Motor neuron (in vitro differentiated cells): ENCODE data around the gene PCMTD2. TPM values are rescaled to one million over a fixed set of nuclear protein-coding genes. Genes with fewer than 3 reads are reported as not detected.

ENCODE experiments used
- ATAC-seq, 8 experiments: fragments of 200-7000 bp; cut with Tn5 transposase; replicated peaks in 6 of 8; 2 replicates each; pipeline ENCODE4 v1.8.0; 2021; ENCODE audit warnings: mild to moderate bottlenecking in 8 of 8, moderate library complexity in 8 of 8
- H3K27ac ChIP-seq, 2 donors: fragments of 250-450 bp; sonication (Bioruptor Pico); 2 replicates each; pipeline ENCODE4 v1.9.0; 2021; ENCODE audit warnings: antibody characterized with exemption in 2 of 2, mild to moderate bottlenecking in 2 of 2, moderate library complexity in 1 of 2
- H3K4me1 ChIP-seq, 2 donors: fragments of 250-450 bp; sonication (Bioruptor Pico); replicated peaks in 1 of 2; 2 replicates each; pipeline ENCODE4 v1.6.1; 2021; ENCODE audit warnings: antibody characterized with exemption in 2 of 2, mild to moderate bottlenecking in 2 of 2, moderate library complexity in 1 of 2
- H3K4me3 ChIP-seq, 5 donors: fragments of 250-450 bp; sonication (Bioruptor Pico); 2 replicates each; pipeline ENCODE4 v1.9.0; 2021; ENCODE audit warnings: antibody characterized with exemption in 5 of 5, mild to moderate bottlenecking in 5 of 5, moderate library complexity in 4 of 5
- WGBS, 10 experiments: fragments of 450-650 bp; shearing (Covaris generic); methylation state at CpG; one replicate each; pipeline ENCODE4 v1.0.0; 2022; 5-methylcytosine and 5-hydroxymethylcytosine counted together
- in situ Hi-C, 9 experiments: fragments of 400-800 bp; cut with MboI; loops; one replicate each; pipeline ENCODE4 v1.15.0; 2021; ENCODE audit warnings: low sequenced_read_pairs in 9 of 9, low pct_unique_long_range_greater_than_20kb in 2 of 9; ENCODE audit not compliant: unreplicated experiment in 9 of 9
- total RNA-seq, 8 experiments: library from RNA; unstranded; fragments of 300-600 nt; gene quantifications; 2 replicates each; pipeline versions ENCODE4 v1.2.3 to v1.2.4, GENCODE V29; 2022

PCMTD2 gene
- 10 to 100 TPM; 24.1 to 68.5 (median 32.7) TPM for total RNA-seq

DNA sequence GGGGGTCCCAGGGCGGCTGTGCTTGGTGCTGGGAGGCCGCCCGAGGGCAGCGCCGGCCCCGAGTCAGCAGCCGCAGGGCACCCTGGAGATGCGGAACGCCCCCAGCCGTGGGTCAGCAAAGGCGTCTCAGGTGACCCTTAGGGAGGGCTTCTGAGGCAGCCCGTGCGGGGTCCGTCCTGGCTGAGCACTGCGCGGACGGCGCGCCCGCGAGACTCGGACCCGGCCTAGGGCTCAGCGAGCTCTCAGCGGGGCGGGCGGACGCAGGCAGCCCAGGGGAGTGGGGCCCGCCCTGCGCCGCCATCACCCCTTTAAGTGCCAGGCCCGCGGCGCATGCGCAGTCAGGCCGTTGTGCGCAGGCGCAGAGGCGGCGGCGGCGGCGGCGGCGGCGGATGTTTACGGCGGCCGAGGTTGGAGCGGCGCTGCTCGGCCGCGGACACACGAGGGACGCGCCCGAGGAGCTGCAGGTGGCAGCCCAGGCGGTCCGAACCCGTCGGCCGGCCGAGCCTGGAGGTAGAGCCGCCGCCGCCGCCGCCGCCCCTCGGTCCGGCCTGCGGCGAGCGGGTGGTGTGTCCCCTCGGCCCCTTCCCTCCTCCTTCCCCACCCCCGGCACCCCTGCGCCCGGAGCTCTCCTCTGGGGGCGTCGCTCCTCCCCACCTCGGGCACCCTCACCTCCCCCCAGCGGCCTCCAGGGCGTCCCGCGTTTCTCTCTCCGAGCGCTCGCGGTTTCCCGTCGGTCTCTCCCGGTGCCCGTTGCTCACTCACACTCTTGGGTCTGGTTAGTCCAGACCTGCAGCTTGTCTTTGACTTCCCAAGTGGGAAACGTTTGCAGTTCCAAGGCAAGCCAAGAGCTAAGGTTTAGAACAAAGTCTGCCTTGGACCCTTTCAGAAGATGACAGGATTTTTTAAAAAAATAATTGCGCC, at the start of gene PCMTD2:
Gene PCMTD2, plus strand, starts transcription at position 388 of the 921 bp plus-strand sequence. CDS start 4,218 bp downstream, outside the sequence.
- peak; percentile 86 to 94 (median 92) for ATAC-seq
- peak within 1 kb of the TSS; percentile 58 to 76 for H3K27ac ChIP-seq
- WGBS, 10 experiments, result 0 to 13% (median 0%) methylated on average over 1 to 2 of the region's 96 CpGs; no CpG with 5 or more reads in 3 of the 10 experiments
- in situ Hi-C loops, result no loop called here
- peak within 1 kb of the TSS; percentile 73 to 91 (median 85) for H3K4me3 ChIP-seq
- peaks cover 8 to 12% of the 10 kb centered on the region in 2 donors for H3K4me1 ChIP-seq

DNA sequence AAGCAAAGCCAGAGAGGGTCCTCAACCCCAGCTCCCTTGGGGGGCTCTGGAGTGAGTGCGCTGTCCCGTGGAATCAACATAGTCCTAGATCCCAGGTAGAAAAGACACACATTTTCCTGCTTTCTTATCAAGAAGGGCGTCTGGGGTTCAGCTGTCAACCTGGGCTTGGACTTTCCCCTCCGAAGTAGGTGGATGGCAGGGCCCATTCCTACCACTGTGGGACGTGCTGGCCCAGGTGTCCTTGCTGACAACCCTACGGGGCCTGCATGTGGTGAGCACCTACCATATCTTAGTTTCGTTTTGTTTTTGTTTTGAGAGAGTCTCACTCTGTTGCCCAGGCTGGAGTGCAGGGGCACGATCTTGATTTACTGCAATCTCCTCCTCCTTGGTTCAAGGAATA, 48.9 kb upstream of the PCMTD2 start:
- no peak overlapping the region for H3K27ac ChIP-seq
- no peak overlapping the region for H3K4me3 ChIP-seq
- 57 to 100% (median 91%) methylated on average over 1 to 7 of the region's 8 CpGs; no CpG with 5 or more reads in 6 of the 10 experiments for WGBS, 10 experiments
- no peak for ATAC-seq
- peaks cover 15 to 18% of the 10 kb centered on the region in 2 donors for H3K4me1 ChIP-seq
- in situ Hi-C loops, result no loop called here

DNA sequence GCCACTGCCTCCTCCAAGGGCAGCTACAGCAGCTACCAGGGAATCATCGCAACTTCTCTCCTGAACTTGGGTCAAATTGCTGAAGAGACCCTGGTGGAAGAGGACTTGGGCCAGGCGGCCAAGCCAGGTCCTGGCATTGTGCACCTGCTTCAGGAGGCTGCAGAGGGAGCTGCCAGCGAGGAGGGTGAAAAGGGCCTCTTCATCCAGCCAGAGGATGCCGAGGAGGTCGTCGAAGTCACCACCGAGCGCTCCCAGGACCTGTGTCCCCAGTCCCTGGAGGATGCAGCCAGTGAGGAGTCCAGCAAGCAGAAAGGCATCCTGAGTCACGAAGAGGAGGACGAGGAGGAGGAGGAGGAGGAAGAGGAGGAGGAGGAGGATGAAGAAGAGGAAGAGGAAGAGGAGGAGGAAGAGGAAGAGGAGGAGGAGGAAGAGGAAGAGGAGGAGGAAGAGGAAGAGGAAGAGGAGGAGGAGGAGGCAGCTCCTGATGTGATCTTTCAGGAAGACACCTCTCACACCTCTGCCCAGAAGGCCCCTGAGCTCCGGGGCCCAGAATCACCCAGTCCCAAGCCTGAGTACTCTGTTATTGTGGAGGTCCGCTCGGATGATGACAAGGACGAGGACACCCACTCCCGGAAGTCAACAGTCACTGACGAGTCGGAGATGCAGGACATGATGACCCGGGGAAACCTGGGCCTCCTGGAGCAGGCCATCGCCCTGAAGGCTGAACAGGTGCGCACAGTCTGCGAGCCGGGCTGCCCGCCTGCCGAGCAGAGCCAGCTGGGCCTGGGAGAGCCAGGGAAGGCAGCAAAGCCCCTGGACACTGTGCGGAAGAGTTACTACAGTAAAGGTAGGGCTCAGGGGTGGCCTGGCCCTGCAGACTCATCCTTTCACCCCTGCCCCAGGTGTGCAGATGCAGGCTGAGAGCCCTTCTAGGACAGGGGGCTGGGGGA, 47.6 kb upstream of the PCMTD2 start:
- 100% methylated on average over 1 to 3 of the region's 25 CpGs; no CpG with 5 or more reads in 8 of the 10 experiments for WGBS, 10 experiments
- H3K27ac ChIP-seq, result no peak overlapping the region
- in situ Hi-C loops, result no loop called here
- H3K4me3 ChIP-seq, result no peak overlapping the region
- no peak for ATAC-seq
- H3K4me1 ChIP-seq, result peaks cover 14% of the 10 kb centered on the region in 2 donors

DNA sequence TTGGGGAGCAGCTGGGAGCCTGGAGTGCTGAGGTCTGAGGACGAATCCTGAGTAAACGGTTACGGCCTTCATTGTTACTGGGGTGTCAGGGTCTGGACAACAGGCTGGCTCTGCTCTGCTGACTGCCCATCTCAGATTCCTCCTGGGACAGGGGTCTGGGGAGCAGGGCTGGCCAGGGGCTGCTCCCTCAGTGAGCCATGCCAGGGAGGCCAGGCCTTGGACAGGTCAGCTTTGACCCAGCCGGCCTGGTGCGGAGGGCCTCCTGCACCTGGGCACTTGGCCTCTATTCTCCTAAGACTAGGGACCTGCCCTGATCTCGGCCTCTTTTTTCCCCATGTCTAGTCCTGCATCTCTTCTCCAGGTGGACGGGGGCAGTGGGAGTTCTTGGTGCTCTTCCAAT, 46.4 kb upstream of the PCMTD2 start:
- ATAC-seq, result peak in 1 of 8 experiments; percentile 13
- in situ Hi-C loops, result no loop called here
- 40 to 100% (median 85%) methylated on average over 1 to 2 of the region's 7 CpGs; no CpG with 5 or more reads in 7 of the 10 experiments for WGBS, 10 experiments
- Histone ChIP-seq H3K4me3 (no peak overlapping the region), H3K27ac (no peak overlapping the region), H3K4me1 (peaks cover 2 to 3% of the 10 kb centered on the region in 2 donors)

DNA sequence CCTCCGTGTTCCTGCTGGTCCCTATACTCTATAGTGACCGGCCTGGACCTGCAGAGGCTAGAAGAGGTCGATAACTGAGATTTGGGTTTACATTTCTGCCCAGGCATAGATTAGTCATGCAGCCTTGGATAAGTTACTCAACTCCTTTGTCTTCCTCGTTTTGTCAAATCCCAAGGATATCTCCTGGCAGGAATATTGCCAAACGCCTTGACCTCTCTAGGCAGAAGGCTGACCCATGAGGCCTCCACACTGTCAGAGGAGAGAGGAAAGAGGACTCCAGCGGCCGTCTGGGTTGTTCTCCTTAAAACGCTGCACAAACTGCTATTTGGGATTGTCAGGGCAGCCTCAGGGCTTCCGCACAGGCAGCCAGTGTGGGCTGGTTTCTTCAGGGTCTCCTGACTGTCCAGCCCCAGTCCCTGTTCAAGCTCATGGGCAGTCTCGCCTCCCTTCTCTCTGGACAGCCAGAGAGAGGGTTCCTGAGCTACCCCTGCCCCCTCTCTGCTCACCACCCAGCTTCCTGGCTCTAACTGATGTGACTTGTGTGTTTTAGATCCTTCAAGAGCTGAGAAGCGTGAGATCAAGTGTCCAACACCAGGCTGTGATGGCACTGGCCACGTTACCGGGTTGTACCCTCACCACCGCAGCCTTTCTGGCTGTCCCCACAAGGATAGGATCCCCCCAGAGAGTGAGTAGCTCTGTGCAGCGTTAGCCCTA, 44.7 kb upstream of the PCMTD2 start:
- in situ Hi-C loops, result no loop called here
- H3K4me3 ChIP-seq, result no peak overlapping the region
- H3K27ac ChIP-seq, result no peak overlapping the region
- ATAC-seq, result no peak
- H3K4me1 ChIP-seq, result peaks cover 0 to 3% of the 10 kb centered on the region in 2 donors
- WGBS, 10 experiments, result 0 to 90% (median 54%) methylated on average over 2 to 6 of the region's 15 CpGs; no CpG with 5 or more reads in 2 of the 10 experiments

DNA sequence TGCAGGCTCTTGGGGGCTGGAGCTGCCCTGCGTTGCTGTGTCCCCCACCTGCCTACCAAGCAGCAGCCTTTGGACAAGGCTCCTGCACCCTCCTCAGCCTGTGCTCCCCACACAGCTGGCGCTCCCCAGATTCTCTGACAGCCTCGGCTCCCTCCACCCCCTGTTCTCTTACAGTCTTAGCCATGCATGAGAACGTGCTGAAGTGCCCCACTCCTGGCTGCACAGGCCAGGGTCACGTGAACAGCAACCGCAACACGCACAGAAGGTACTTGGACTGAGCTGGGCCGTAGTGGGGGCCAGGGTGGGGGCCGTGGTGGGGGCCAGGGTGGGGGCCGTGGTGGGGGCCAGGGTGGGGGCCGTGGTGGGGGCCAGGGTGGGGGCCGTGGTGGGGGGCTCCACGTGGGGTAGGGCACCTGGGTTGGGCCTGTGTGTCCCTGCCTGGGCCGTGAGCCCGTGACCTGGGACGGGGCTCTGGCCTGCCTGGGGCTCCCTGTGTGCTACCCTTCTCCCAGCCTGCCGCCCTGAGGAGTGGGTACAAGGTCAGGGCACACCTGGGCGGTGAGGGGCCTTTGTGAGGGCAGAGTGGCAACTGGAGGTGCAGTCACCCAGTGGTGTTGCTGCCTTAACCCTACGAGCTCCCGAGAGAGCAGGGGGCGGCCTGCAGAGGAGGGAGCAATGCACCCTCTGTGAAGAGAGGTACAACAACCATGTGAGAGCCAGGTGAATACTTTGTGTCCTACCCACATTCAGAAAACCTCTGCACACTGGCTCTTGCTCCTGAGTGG, 43.5 kb upstream of the PCMTD2 start:
- H3K27ac ChIP-seq, result no peak overlapping the region
- 35 to 90% methylated on average over 2 to 6 of the region's 21 CpGs; no CpG with 5 or more reads in 8 of the 10 experiments for WGBS, 10 experiments
- peaks cover 0 to 3% of the 10 kb centered on the region in 2 donors for H3K4me1 ChIP-seq
- in situ Hi-C loops, result no loop called here
- no peak overlapping the region for H3K4me3 ChIP-seq
- ATAC-seq, result peak in 3 of 8 experiments; percentile 14 to 22 (median 20)

DNA sequence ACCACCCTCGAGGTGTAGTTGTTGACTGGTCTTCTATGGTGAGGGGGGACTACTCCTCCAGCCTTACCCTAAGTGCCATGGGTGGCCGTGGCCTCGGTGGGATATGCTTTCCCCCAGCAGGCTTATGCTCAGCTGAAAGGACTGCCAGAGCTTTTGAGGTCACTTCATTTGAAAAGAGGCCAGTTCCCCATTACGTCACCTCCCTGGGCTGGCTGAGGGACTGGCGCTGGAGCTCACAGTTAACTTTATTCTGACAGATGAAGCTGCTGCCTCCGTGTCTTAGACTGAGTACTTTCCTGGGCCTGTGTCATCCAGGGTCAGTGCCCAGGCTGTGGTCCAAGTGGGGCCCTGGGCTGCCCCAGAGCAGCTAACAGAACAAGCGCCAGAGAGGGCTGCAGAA, 42.8 kb upstream of the PCMTD2 start:
- peak in 6 of 8 experiments; percentile 26 to 61 (median 42) for ATAC-seq
- 25 to 86% (median 75%) methylated on average over 1 to 5 of the region's 7 CpGs; no CpG with 5 or more reads in 3 of the 10 experiments for WGBS, 10 experiments

DNA sequence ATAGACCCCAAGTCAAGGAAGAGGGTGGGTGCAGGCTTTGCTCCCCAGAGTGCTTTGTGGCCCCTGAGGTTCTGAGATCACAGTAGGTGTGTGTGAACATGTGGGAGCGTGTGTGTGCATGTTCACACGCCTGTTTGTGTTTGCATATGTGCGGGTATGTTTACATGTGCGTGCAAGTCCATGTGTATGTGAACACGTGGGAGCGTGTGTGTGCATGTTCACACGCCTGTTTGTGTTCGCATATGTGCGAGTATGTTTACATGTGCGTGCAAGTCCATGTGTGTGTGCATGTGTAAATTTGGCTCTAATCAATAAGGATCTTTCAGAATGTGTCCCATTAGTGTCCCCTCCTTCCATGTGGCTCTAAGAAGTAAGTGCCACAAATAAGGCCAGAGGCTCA, 41.4 kb upstream of the PCMTD2 start:
- ATAC-seq, result no peak
- Histone ChIP-seq H3K4me1 (peaks cover 0 to 3% of the 10 kb centered on the region in 2 donors), H3K4me3 (no peak overlapping the region), H3K27ac (no peak overlapping the region)
- in situ Hi-C loops, result no loop called here
- WGBS, 10 experiments, result no CpG with 5 or more reads among the region's 10 CpGs

More for the DNA sequence above, 42.8 kb upstream of the PCMTD2 start:
- no peak overlapping the region for H3K4me3 ChIP-seq
- in situ Hi-C loops, result no loop called here
- H3K27ac ChIP-seq, result no peak overlapping the region
- peaks cover 0 to 3% of the 10 kb centered on the region in 2 donors for H3K4me1 ChIP-seq

DNA sequence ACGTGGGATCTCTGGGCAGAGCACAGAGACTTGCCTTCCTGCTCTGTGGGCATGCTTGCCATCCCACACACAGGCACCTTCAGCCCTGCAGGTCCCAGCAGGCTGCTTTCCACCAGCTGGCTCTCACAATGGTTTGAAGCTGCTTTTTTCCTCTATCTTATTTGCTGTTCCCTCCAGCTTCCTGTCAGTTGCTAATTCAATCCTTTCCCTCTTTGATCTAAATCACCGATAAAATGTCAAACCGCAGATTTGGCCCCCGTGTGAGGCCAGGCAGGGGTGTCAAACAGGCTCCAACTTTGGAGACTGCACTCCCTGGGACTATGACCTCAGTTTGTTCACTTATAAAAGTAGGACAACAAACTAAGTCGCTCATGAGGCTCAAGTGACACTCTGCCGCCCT, 40.6 kb upstream of the PCMTD2 start:
- ATAC-seq, result no peak
- Histone ChIP-seq H3K4me1 (peaks cover 0 to 3% of the 10 kb centered on the region in 2 donors), H3K27ac (no peak overlapping the region), H3K4me3 (no peak overlapping the region)
- in situ Hi-C loops, result no loop called here
- WGBS, 10 experiments, result 8 to 80% (median 46%) methylated on average over 1 to 5 of the region's 6 CpGs; no CpG with 5 or more reads in 3 of the 10 experiments

DNA sequence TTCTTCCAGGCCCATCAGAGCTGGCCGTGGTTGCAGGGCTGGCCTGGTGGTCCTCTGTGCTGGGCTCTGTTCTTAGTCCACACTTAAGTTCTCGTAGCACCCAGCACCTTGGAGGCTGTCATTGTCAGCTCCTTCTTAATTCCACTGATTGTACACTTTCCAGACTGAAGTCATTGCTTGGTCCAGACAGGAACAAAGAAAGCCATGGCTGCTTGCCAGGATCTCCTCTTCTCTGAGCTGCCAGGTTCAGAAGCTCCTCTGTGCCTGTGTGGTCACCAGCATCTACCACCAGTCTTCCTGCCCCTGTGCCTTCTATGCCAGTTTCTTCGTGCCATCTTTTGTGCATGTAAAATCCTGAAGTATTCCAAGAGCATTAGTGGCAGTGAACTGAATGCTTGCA, 39.5 kb upstream of the PCMTD2 start:
- peak in 1 of 8 experiments; percentile 37 for ATAC-seq
- no peak overlapping the region for H3K4me3 ChIP-seq
- no peak overlapping the region for H3K27ac ChIP-seq
- 31 to 100% (median 87%) methylated on average over 1 to 3 of the region's 3 CpGs; no CpG with 5 or more reads in 3 of the 10 experiments for WGBS, 10 experiments
- in situ Hi-C loops, result no loop called here
- no peaks in the 10 kb centered on the region for H3K4me1 ChIP-seq

DNA sequence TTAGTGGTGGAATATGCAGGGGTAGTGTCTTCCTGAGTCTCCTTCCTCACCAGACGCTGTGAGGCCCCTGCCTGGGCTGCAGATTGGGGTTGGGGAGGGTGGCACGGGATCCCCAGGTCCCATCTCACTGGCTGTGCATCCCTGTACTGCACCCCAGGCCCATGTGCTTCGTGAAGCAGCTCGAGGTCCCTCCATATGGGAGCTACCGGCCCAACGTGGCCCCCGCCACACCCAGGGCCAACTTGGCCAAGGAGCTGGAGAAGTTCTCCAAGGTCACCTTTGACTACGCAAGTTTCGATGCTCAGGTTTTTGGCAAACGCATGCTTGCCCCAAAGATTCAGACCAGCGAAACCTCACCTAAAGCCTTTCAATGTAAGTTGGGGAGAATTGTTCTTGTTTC, 38.6 kb upstream of the PCMTD2 start:
- Histone ChIP-seq H3K4me3 (no peak overlapping the region), H3K4me1 (no peaks in the 10 kb centered on the region), H3K27ac (no peak overlapping the region)
- in situ Hi-C loops, result no loop called here
- 60 to 100% methylated on average over 2 to 3 of the region's 11 CpGs; no CpG with 5 or more reads in 8 of the 10 experiments for WGBS, 10 experiments
- ATAC-seq, result no peak
